ENCODE measurements around the gene VPS39. TPM values are rescaled to one million over a fixed set of nuclear protein-coding genes. Genes with fewer than 3 reads are reported as not detected.

VPS39 gene, protein sequence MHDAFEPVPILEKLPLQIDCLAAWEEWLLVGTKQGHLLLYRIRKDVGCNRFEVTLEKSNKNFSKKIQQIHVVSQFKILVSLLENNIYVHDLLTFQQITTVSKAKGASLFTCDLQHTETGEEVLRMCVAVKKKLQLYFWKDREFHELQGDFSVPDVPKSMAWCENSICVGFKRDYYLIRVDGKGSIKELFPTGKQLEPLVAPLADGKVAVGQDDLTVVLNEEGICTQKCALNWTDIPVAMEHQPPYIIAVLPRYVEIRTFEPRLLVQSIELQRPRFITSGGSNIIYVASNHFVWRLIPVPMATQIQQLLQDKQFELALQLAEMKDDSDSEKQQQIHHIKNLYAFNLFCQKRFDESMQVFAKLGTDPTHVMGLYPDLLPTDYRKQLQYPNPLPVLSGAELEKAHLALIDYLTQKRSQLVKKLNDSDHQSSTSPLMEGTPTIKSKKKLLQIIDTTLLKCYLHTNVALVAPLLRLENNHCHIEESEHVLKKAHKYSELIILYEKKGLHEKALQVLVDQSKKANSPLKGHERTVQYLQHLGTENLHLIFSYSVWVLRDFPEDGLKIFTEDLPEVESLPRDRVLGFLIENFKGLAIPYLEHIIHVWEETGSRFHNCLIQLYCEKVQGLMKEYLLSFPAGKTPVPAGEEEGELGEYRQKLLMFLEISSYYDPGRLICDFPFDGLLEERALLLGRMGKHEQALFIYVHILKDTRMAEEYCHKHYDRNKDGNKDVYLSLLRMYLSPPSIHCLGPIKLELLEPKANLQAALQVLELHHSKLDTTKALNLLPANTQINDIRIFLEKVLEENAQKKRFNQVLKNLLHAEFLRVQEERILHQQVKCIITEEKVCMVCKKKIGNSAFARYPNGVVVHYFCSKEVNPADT
- 29.7 to 32.0 TPM (median 29.9 TPM) in 3 replicates for polyA plus RNA-seq
- polyA plus RNA-seq (2011; ENCODE audit: low read depth), result 25.6 TPM
- 25.5 and 29.6 TPM in 2 replicates for polyA plus RNA-seq (2011; cell fraction: cytosol; rRNA removed)
- 79.1 and 87.4 TPM in 2 replicates for polyA plus RNA-seq (2011; cell fraction: nucleus; rRNA removed)
- polyA plus RNA-seq (2012; ENCODE audit: low replicate concordance), result 23.8 and 31.5 TPM in 2 replicates
- polyA minus RNA-seq, result 36.0 to 53.6 TPM (median 41.6 TPM) in 3 replicates
- polyA minus RNA-seq (2011; cell fraction: cytosol; rRNA and poly(A)+ RNA removed), result 23.2 TPM
- polyA minus RNA-seq (2011; cell fraction: nucleus; rRNA and poly(A)+ RNA removed), result 41.6 and 81.5 TPM in 2 replicates

- H3K4me3 ChIP-seq (ENCODE audit: control insufficient read depth in 2 of 3, extremely low read depth in 1 of 3, insufficient read depth in 2 of 3, low read depth in 1 of 3, low read length in 3 of 3), result peak within 1 kb of the TSS; percentile 83 to 93 (median 89)
- TF ChIP-seq EZH2 (IDR thresholded peaks at IDR 0.05; ENCODE audit: low read length) (no peak), CTCF (optimal IDR thresholded peaks at IDR 0.05 in 1 of 3, IDR thresholded peaks at IDR 0.05 in 1 of 3, conservative IDR thresholded peaks at IDR 0.05 in 1 of 3; ENCODE audit: extremely low read depth in 1 of 3, insufficient read depth in 2 of 3, low read length in 3 of 3) (no peak)
- peak within 1 kb of the TSS; percentile 95 for H3K4me2 ChIP-seq (ENCODE audit: control insufficient read depth, extremely low read depth, insufficient read depth, low read depth, low read length)
- peak within 1 kb of the TSS; percentile 89 for H3K27ac ChIP-seq (ENCODE audit: control insufficient read depth, insufficient read depth, low read length)
- peaks cover 4% of the 10 kb centered on the region for H3K9me1 ChIP-seq (ENCODE audit: control insufficient read depth, extremely low read depth, insufficient read depth, low read length)
- no peaks in the 10 kb centered on the region for H4K20me1 ChIP-seq (ENCODE audit: control insufficient read depth, extremely low read depth, insufficient read depth, low read length)
- peak within 1 kb of the TSS; percentile 93 for H3K9ac ChIP-seq (ENCODE audit: control insufficient read depth, extremely low read depth, insufficient read depth, low read length)
- no peaks in the 10 kb centered on the region for H3K9me3 ChIP-seq (ENCODE audit: control insufficient read depth, low read depth, low read length)
- peaks cover 6 to 9% of the 10 kb centered on the region in 2 experiments for H3K36me3 ChIP-seq (ENCODE audit: control insufficient read depth in 2 of 2, extremely low read depth in 1 of 2, insufficient read depth in 2 of 2, low read length in 2 of 2)
- H3K27me3 ChIP-seq (ENCODE audit: control insufficient read depth, extremely low read depth, insufficient read depth, low read length), result no peaks in the 10 kb centered on the region
- peak within 1 kb of the TSS; percentile 89 for H2AFZ ChIP-seq (ENCODE audit: control insufficient read depth, low read length)
- FAIRE-seq (no peak), DNase-seq (ENCODE audit: low read depth, low spot score) (peak; percentile 9)
- peaks cover 11% of the 10 kb centered on the region for H3K4me1 ChIP-seq (ENCODE audit: control insufficient read depth, extremely low read depth, insufficient read depth, low read length)
- dilution Hi-C loops (cut with MboI; ENCODE audit: extremely low pct_ligation_motif_present, low sequenced_read_pairs), result no loop called here
- H3K79me2 ChIP-seq (ENCODE audit: control insufficient read depth, insufficient read depth, low read length), result peaks cover 34% of the 10 kb centered on the region
These were observed at the start of gene VPS39 for GRCh38 chr15:42207674-42208579. Gene VPS39, minus strand, starts transcription at chr15:42208304. Its CDS starts 151 bp downstream, at chr15:42208153.

DNA sequence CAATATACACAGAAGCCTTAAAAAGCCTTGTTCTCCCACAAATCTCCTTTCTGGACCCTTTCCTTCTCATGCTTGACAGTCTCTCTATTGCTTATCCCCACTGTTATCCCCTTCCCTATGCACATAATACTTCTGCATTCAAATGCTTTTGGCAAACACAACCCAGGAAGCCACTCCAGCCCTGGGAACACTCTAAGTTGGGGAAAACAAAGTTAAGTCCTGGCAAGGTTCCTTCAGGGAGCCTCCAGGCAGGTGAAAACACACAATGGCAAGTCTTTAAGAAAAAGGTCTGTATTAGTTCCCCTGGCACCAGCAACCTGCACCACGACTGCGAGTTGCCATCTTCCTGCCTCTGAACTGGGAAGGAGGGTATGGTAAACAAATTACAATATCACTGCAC, 45.2 kb upstream of the VPS39 start:
- no peaks in the 10 kb centered on the region for H3K9me1 ChIP-seq (ENCODE audit: control insufficient read depth, extremely low read depth, insufficient read depth, low read length)

More for the DNA sequence above, 45.2 kb upstream of the VPS39 start:
- TF ChIP-seq CTCF (optimal IDR thresholded peaks at IDR 0.05 in 1 of 3, IDR thresholded peaks at IDR 0.05 in 1 of 3, conservative IDR thresholded peaks at IDR 0.05 in 1 of 3; ENCODE audit: extremely low read depth in 1 of 3, insufficient read depth in 2 of 3, low read length in 3 of 3) (no peak), EZH2 (IDR thresholded peaks at IDR 0.05; ENCODE audit: low read length) (no peak)
- no peak for DNase-seq (ENCODE audit: low read depth, low spot score)
- H3K4me2 ChIP-seq (ENCODE audit: control insufficient read depth, extremely low read depth, insufficient read depth, low read depth, low read length), result no peak overlapping the region
- no peak overlapping the region for H2AFZ ChIP-seq (ENCODE audit: control insufficient read depth, low read length)
- dilution Hi-C loops (cut with MboI; ENCODE audit: extremely low pct_ligation_motif_present, low sequenced_read_pairs), result no loop called here
- H3K4me1 ChIP-seq (ENCODE audit: control insufficient read depth, extremely low read depth, insufficient read depth, low read length), result no peaks in the 10 kb centered on the region
- peaks cover 6 to 9% of the 10 kb centered on the region in 2 experiments for H3K36me3 ChIP-seq (ENCODE audit: control insufficient read depth in 2 of 2, extremely low read depth in 1 of 2, insufficient read depth in 2 of 2, low read length in 2 of 2)
- no peak overlapping the region for H3K4me3 ChIP-seq (ENCODE audit: control insufficient read depth in 2 of 3, extremely low read depth in 1 of 3, insufficient read depth in 2 of 3, low read depth in 1 of 3, low read length in 3 of 3)
- H3K79me2 ChIP-seq (ENCODE audit: control insufficient read depth, insufficient read depth, low read length), result no peaks in the 10 kb centered on the region
- no peaks in the 10 kb centered on the region for H4K20me1 ChIP-seq (ENCODE audit: control insufficient read depth, extremely low read depth, insufficient read depth, low read length)
- H3K27me3 ChIP-seq (ENCODE audit: control insufficient read depth, extremely low read depth, insufficient read depth, low read length), result no peaks in the 10 kb centered on the region
- no peak for FAIRE-seq
- peaks cover 2% of the 10 kb centered on the region for H3K9me3 ChIP-seq (ENCODE audit: control insufficient read depth, low read depth, low read length)
- H3K27ac ChIP-seq (ENCODE audit: control insufficient read depth, insufficient read depth, low read length), result no peak overlapping the region
- no peak overlapping the region for H3K9ac ChIP-seq (ENCODE audit: control insufficient read depth, extremely low read depth, insufficient read depth, low read length)
